ENCODE measurements around the gene ESYT3. TPM values are rescaled to one million over a fixed set of nuclear protein-coding genes. Genes with fewer than 3 reads are reported as not detected.

ESYT3 gene
- total and polyA plus RNA-seq, 4 donors = under 0.01 to 0.07 (median 0.05) TPM

- no peak for DNase-seq (ENCODE audit: low spot score)
- H3K4me3 ChIP-seq (ENCODE audit: low read depth in 1 of 3, low read length in 3 of 3) = no peak overlapping the region
- H3K36me3 ChIP-seq (ENCODE audit: control insufficient read depth in 4 of 4, insufficient read depth in 3 of 4, low read depth in 1 of 4, low read length in 3 of 4) = no peaks in the 10 kb centered on the region
- H3K9me3 ChIP-seq (ENCODE audit: control insufficient read depth in 4 of 4, low read length in 3 of 4) = no peaks in the 10 kb centered on the region
- TF ChIP-seq ATF3 (IDR thresholded peaks at IDR 0.05) (no peak), REST (IDR thresholded peaks at IDR 0.05) (no peak), CTCF (IDR thresholded peaks at IDR 0.05; ENCODE audit: low read depth, low read length, missing input control) (no peak)
- no peak overlapping the region for H3K27ac ChIP-seq (ENCODE audit: low read depth in 1 of 2, low read length in 2 of 2)
- no peaks in the 10 kb centered on the region for H3K4me1 ChIP-seq (ENCODE audit: control insufficient read depth in 4 of 4, insufficient read depth in 4 of 4, low read length in 3 of 4)
- H3K27me3 ChIP-seq (ENCODE audit: control insufficient read depth in 4 of 4, insufficient read depth in 4 of 4, low read length in 3 of 4) = no peaks in the 10 kb centered on the region
- 79% methylated on average over 6 of the region's 6 CpGs for WGBS
- H3K9ac ChIP-seq (ENCODE audit: low read depth in 1 of 2, low read length in 2 of 2) = no peak overlapping the region
Observed at GRCh38 chr3:138450704-138451424, 16.4 kb downstream of the ESYT3 start.

- Histone ChIP-seq H3K9ac (ENCODE audit: low read depth in 1 of 2, low read length in 2 of 2) (no peak overlapping the region), H3K4me3 (ENCODE audit: low read depth in 1 of 3, low read length in 3 of 3) (no peak overlapping the region), H3K27me3 (ENCODE audit: control insufficient read depth in 4 of 4, insufficient read depth in 4 of 4, low read length in 3 of 4) (no peaks in the 10 kb centered on the region), H3K4me1 (ENCODE audit: control insufficient read depth in 4 of 4, insufficient read depth in 4 of 4, low read length in 3 of 4) (no peaks in the 10 kb centered on the region), H3K27ac (ENCODE audit: low read depth in 1 of 2, low read length in 2 of 2) (no peak overlapping the region), H3K36me3 (ENCODE audit: control insufficient read depth in 4 of 4, insufficient read depth in 3 of 4, low read depth in 1 of 4, low read length in 3 of 4) (no peaks in the 10 kb centered on the region), H3K9me3 (ENCODE audit: control insufficient read depth in 4 of 4, low read length in 3 of 4) (no peaks in the 10 kb centered on the region)
- 90% methylated on average over 43 of the region's 43 CpGs for WGBS
- TF ChIP-seq ZBTB33 (IDR thresholded peaks at IDR 0.05) = no peak
- TF ChIP-seq MAX (IDR thresholded peaks at IDR 0.05) = no peak
- no peak for TF ChIP-seq CTCF (IDR thresholded peaks at IDR 0.05; ENCODE audit: low read depth, low read length, missing input control)
- TF ChIP-seq FOXA1 (IDR thresholded peaks at IDR 0.05) = no peak
- no peak for TF ChIP-seq ATF3 (IDR thresholded peaks at IDR 0.05)
- TF ChIP-seq GABPA (IDR thresholded peaks at IDR 0.05 in 1 of 2, conservative IDR thresholded peaks at IDR 0.05 in 1 of 2) = no peak
- no peak for TF ChIP-seq SP1 (IDR thresholded peaks at IDR 0.05)
- no peak for TF ChIP-seq RAD21 (IDR thresholded peaks at IDR 0.05)
- no peak for TF ChIP-seq NR2F2 (IDR thresholded peaks at IDR 0.05)
- no peak for TF ChIP-seq TAF1 (conservative IDR thresholded peaks at IDR 0.05)
- no peak for TF ChIP-seq RXRA (IDR thresholded peaks at IDR 0.05)
- no peak for TF ChIP-seq HNF4G (IDR thresholded peaks at IDR 0.05)
- TF ChIP-seq JUND (IDR thresholded peaks at IDR 0.05) = no peak
- TF ChIP-seq YY1 (IDR thresholded peaks at IDR 0.05) = no peak
- no peak for TF ChIP-seq REST (IDR thresholded peaks at IDR 0.05)
- no peak for TF ChIP-seq FOXA2 (IDR thresholded peaks at IDR 0.05)
- DNase-seq (ENCODE audit: low spot score) = no peak
Observed at GRCh38 chr3:138451595-138452162, 17.3 kb downstream of the ESYT3 start.

All from liver (tissue), 9 donors.